ENCODE measurements around the gene ADRA2C.

Gene ADRA2C

DNA sequence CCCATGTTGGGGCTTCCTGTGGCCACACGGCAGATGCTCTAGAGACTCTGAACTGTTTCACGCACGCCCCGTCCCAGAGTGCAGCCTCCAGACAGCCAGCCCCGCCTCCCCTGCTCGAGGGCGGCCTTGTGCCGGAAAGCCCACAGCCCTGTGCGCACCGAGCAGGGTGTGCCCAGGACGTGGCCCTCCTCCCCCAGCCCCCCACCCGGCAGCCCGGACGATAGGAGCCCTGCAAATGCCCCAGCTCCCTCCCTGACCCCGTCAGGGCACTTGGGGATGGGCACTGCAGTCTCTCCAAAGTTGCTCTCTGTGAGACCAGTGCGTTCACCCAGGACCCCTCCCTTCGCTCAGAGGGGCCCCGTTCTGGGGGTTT is 37.3 kb downstream of the ADRA2C start:
- Histone ChIP-seq H3K4me3 (ENCODE audit: low read depth, low read length) (no peak overlapping the region), H3K4me2 (ENCODE audit: low read length) (no peak overlapping the region), H3K27ac (no peak overlapping the region), H3K9me3 (ENCODE audit: control insufficient read depth, low read length) (no peaks in the 10 kb centered on the region), H3K4me1 (no peaks in the 10 kb centered on the region), H3K27me3 (ENCODE audit: control insufficient read depth, insufficient read depth, low read length) (no peaks in the 10 kb centered on the region), H3K9ac (no peak overlapping the region), H2AFZ (no peak overlapping the region), H3K36me3 (ENCODE audit: control insufficient read depth, insufficient read depth, low read length) (no peaks in the 10 kb centered on the region), H3K79me2 (no peaks in the 10 kb centered on the region)
- TF ChIP-seq, protein P1, sequence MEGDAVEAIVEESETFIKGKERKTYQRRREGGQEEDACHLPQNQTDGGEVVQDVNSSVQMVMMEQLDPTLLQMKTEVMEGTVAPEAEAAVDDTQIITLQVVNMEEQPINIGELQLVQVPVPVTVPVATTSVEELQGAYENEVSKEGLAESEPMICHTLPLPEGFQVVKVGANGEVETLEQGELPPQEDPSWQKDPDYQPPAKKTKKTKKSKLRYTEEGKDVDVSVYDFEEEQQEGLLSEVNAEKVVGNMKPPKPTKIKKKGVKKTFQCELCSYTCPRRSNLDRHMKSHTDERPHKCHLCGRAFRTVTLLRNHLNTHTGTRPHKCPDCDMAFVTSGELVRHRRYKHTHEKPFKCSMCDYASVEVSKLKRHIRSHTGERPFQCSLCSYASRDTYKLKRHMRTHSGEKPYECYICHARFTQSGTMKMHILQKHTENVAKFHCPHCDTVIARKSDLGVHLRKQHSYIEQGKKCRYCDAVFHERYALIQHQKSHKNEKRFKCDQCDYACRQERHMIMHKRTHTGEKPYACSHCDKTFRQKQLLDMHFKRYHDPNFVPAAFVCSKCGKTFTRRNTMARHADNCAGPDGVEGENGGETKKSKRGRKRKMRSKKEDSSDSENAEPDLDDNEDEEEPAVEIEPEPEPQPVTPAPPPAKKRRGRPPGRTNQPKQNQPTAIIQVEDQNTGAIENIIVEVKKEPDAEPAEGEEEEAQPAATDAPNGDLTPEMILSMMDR (IDR thresholded peaks at IDR 0.05), result no peak

DNA sequence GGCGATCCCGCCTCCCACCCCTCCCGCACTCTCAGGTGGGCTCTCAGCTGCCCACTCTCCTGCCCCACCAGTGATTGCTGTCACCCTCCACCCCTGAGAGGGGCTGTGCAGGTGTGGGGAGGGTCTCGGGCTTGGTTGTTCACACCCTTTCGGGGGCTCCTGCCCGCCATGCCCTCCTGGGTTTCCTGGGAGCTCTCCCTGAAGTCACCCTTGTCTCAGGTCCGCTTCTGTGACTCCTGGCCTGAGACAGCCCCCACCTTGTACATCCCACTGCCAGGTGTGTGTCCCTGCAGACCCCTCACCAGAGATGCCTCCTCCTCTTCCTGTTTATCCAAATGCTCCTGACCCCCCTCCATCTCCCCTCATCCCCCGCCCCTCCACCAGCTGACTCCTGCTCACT is 37.8 kb downstream of the ADRA2C start:
- Histone ChIP-seq H3K9ac (no peak overlapping the region), H2AFZ (no peak overlapping the region), H3K36me3 (ENCODE audit: control insufficient read depth, insufficient read depth, low read length) (no peaks in the 10 kb centered on the region), H3K4me1 (no peaks in the 10 kb centered on the region), H3K9me3 (ENCODE audit: control insufficient read depth, low read length) (no peaks in the 10 kb centered on the region), H3K79me2 (no peaks in the 10 kb centered on the region), H3K4me2 (ENCODE audit: low read length) (no peak overlapping the region), H3K27me3 (ENCODE audit: control insufficient read depth, insufficient read depth, low read length) (no peaks in the 10 kb centered on the region), H3K4me3 (ENCODE audit: low read depth, low read length) (no peak overlapping the region), H3K27ac (no peak overlapping the region)
- TF ChIP-seq, protein P1 (IDR thresholded peaks at IDR 0.05), result no peak

DNA sequence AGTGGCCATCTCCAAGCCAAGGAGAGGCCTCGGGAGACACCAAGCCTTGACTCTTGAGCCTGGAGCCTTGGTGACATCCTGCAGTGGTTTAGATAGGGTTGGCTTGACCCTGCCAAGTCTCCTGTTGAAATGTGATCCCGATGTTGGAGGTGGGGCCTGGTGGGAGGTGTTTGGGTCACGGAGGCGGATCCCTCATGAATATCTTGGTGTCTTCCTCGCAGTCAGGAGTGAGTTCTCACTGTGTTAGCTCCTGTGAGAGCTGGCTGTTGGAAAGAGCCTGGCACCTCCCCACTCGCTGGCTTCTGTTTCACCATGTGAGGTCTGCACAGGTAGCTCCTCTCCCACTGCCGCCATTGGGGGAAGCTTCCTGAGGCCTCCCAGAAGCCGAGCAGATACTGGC is 38.8 kb downstream of the ADRA2C start:
- no peaks in the 10 kb centered on the region for H3K79me2 ChIP-seq
- H3K9me3 ChIP-seq (ENCODE audit: control insufficient read depth, low read length), result no peaks in the 10 kb centered on the region
- no peak overlapping the region for H3K27ac ChIP-seq
- TF ChIP-seq, protein P1 (IDR thresholded peaks at IDR 0.05), result no peak
- H3K27me3 ChIP-seq (ENCODE audit: control insufficient read depth, insufficient read depth, low read length), result no peaks in the 10 kb centered on the region
- no peak overlapping the region for H3K9ac ChIP-seq
- no peaks in the 10 kb centered on the region for H3K4me1 ChIP-seq
- no peak overlapping the region for H3K4me2 ChIP-seq (ENCODE audit: low read length)
- no peak overlapping the region for H3K4me3 ChIP-seq (ENCODE audit: low read depth, low read length)
- H2AFZ ChIP-seq, result no peak overlapping the region
- no peaks in the 10 kb centered on the region for H3K36me3 ChIP-seq (ENCODE audit: control insufficient read depth, insufficient read depth, low read length)

DNA sequence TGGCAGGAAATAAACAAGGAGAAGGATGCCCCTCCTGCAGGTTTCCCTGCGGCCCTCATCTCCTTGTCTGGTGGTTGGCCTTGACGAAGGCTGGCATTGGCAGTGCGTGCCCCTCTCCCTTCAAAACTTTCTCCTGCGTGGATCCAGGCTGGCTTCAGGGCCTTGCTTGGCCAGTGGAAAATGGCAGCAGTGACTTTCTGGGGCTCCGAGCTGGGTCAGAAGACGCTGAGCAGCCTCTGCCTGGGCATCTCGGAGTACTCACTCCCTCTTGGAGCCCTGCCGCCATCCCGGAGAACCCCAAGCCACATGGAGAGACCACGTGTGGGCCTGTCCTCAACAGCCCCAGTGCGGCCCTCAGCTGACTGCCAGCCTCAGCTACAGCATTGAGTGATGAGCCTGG is 39.5 kb downstream of the ADRA2C start:
- no peak overlapping the region for H3K27ac ChIP-seq
- no peak overlapping the region for H2AFZ ChIP-seq
- no peak overlapping the region for H3K4me3 ChIP-seq (ENCODE audit: low read depth, low read length)
- no peak overlapping the region for H3K4me2 ChIP-seq (ENCODE audit: low read length)
- H3K36me3 ChIP-seq (ENCODE audit: control insufficient read depth, insufficient read depth, low read length), result no peaks in the 10 kb centered on the region
- H3K27me3 ChIP-seq (ENCODE audit: control insufficient read depth, insufficient read depth, low read length), result no peaks in the 10 kb centered on the region
- no peaks in the 10 kb centered on the region for H3K4me1 ChIP-seq
- no peaks in the 10 kb centered on the region for H3K9me3 ChIP-seq (ENCODE audit: control insufficient read depth, low read length)
- TF ChIP-seq, protein P1 (IDR thresholded peaks at IDR 0.05), result no peak
- H3K79me2 ChIP-seq, result no peaks in the 10 kb centered on the region
- H3K9ac ChIP-seq, result no peak overlapping the region

DNA sequence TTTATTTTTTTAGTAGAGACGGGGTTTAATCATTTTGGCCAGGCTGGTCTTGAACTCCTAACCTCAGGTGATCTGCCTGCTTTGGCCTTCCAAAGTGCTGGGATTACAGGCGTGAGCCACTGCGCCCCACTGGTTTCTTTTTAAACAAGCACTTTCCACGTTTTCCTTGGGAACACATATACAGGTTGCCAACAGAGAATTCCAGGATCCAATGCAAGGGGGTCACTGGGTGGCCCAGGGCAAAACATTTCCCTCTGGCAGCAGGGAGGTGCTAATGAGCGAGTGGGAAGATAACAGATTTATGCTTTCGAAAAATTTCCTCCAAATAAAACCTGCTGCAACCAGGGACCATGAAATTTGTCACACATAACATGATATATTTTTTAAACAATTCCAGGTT is 41.1 kb downstream of the ADRA2C start:
- Histone ChIP-seq H2AFZ (no peak overlapping the region), H3K9me3 (ENCODE audit: control insufficient read depth, low read length) (no peaks in the 10 kb centered on the region), H3K36me3 (ENCODE audit: control insufficient read depth, insufficient read depth, low read length) (no peaks in the 10 kb centered on the region), H3K4me3 (ENCODE audit: low read depth, low read length) (no peak overlapping the region), H3K9ac (no peak overlapping the region), H3K4me2 (ENCODE audit: low read length) (no peak overlapping the region), H3K79me2 (no peaks in the 10 kb centered on the region), H3K4me1 (no peaks in the 10 kb centered on the region), H3K27ac (no peak overlapping the region), H3K27me3 (ENCODE audit: control insufficient read depth, insufficient read depth, low read length) (no peaks in the 10 kb centered on the region)
- TF ChIP-seq, protein P1 (IDR thresholded peaks at IDR 0.05), result no peak

All from parathyroid adenoma (tissue), 2 donors.